SJCRH30 (cell line): ENCODE results near the gene ARL6IP4. TPM values are rescaled to one million over a fixed set of nuclear protein-coding genes. Genes with fewer than 3 reads are reported as not detected.

Experiments
- DNase-seq, 2 experiments: peaks; one replicate each; pipeline ENCODE4 v3.0.0-alpha.2; 2015 to 2020
- H3K27ac ChIP-seq: fragments of 250-450 bp; sonication (Bioruptor Pico); 2 replicates; pipeline ENCODE4 v1.5.1; 2020; ENCODE audit warnings: mild to moderate bottlenecking, moderate library complexity
- H3K27me3 ChIP-seq: fragments of 250-450 bp; sonication (Bioruptor Pico); 2 replicates; pipeline ENCODE4 v1.5.1; 2020; ENCODE audit warnings: mild to moderate bottlenecking, moderate library complexity
- H3K36me3 ChIP-seq: fragments of 250-450 bp; sonication (Bioruptor Pico); 2 replicates; pipeline ENCODE4 v1.5.1; 2020; ENCODE audit warnings: mild to moderate bottlenecking, moderate library complexity
- H3K4me1 ChIP-seq: fragments of 250-450 bp; sonication (Bioruptor Pico); 2 replicates; pipeline ENCODE4 v1.5.1; 2020; ENCODE audit warnings: mild to moderate bottlenecking, moderate library complexity
- H3K4me3 ChIP-seq: fragments of 250-450 bp; sonication (Bioruptor Pico); 2 replicates; pipeline ENCODE4 v1.5.1; 2020; ENCODE audit warnings: mild to moderate bottlenecking, moderate library complexity
- H3K9me3 ChIP-seq: fragments of 250-450 bp; sonication (Bioruptor Pico); replicated peaks from 2 replicates; pipeline ENCODE4 v1.5.1; 2020; ENCODE audit warnings: mild to moderate bottlenecking, moderate library complexity
- total RNA-seq: library from RNA; depleted of rRNA; stranded (reverse); fragments of >200 nt; shearing (Covaris generic); gene quantifications from 2 replicates; pipeline ENCODE4 v1.2.3, GENCODE V29; 2014

Gene ARL6IP4
- total RNA-seq, 1 experiment from 2014 or later, result 144 TPM

DNA sequence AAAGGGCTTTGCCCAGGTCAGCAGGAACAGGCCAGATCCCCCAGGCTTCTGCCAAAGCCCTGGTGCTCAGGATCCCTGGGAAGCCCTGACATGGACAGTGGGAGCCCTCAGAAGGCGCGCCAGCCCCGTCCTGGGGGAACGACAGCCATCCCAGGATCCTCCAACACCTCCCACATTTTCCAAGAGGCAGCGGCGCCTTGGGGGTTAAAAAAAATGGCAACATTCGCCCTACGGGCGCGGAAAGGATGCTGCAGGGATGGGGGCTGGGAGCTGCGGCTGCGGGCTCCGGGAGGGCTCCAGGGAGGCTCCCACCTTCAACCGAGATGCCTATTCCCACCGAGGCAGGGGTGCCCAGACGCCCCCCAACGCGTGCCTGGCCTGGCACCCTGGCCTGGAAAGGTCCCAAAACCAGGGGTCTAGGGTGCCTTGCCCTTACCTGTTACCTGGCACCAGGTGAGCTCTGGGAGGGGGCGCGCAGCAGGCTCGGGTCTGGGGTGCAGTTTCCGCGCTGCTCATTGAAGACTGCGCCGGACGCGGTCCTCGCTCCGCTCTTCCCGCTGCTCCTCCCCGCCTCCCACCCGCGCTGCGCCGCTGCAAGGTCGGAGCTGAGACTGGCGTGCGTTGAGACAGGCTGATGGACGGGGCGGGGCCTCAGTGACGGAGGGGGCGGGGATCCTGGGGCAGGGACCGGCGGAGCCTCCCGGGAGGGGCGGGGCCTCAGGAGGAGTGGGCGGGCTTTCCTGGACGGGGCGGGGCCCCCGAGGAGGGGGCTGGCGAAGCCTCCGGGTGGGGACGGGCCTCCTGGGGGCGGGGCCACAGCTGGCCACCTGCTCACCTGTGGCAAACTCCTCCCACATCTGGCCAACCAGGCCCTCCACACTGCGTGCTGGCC is 14.4 kb upstream of the ARL6IP4 start, which contains the start of gene ABCB9:
ABCB9 (minus strand) TSS at position 613 of the 892 bp plus-strand sequence. CDS start 6,228 bp downstream, outside the sequence.
- no peaks in the 10 kb centered on the region for H3K9me3 ChIP-seq
- H3K36me3 ChIP-seq, result no peaks in the 10 kb centered on the region
- peaks cover 25% of the 10 kb centered on the region for H3K4me1 ChIP-seq
- peak within 1 kb of the TSS; percentile 68 for H3K4me3 ChIP-seq
- no peaks in the 10 kb centered on the region for H3K27me3 ChIP-seq
- peak; percentile 89 to 90 for DNase-seq
- H3K27ac ChIP-seq, result no peak within 1 kb of the TSS

DNA sequence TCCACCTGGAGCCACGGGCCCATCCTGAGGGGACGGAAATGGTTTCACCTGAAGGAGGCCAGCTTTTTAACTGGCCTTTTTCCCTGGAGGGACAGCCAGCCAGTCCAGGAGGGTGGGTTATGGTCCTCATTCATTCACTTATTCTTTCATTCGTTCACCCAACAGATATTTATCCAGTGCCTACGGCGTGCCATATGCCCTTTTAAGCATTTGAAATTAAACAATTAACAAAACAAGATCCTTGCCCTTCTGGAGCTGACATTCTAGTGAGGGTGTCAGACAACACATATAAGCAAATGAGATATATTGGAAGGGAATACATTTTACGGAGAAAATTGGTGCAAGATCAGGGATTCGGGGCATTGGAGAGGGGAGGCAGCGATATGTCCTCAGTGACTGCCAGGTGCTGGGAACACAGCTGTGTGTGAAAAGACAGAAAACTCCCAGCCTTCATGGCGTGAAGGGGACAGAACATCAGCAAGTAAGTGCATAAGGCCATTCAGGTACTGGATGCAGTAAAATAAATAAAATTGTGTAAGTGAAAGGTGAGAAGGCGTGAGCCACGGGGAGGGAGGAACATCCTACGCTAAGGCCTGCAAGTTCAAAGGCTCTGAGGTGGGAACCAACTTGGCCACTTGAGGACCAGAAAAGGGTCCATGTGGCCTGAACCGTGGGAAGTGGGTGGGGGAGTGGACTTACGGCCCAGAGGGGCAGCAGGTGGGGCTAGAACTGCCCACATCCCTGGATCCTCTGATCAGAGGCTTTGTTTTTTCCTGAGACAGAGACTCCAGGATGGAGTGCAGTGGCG is 13.5 kb upstream of the ARL6IP4 start:
- Histone ChIP-seq H3K4me1 (peaks cover 25% of the 10 kb centered on the region), H3K27me3 (no peaks in the 10 kb centered on the region), H3K9me3 (no peaks in the 10 kb centered on the region), H3K4me3 (no peak overlapping the region), H3K27ac (no peak overlapping the region), H3K36me3 (no peaks in the 10 kb centered on the region)
- DNase-seq, result no peak

DNA sequence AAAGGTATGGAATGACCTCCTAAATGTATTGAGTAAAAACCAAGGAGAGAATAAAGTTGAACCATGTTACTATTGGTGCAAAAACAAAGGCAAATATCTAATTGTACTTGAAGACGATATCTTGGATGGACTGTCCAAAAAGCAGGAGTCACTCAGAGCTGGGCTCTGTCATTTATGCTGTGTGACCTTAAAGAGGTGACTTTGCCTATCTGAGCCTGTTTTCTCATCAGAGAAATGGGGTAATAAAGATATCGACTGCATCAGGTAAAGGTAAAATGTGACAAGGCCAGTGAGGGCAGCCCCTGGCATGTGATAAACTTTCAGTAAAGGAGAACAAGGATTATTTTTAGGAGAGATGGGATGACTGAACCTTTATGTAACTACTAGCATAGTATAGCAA is 12.4 kb upstream of the ARL6IP4 start:
- Histone ChIP-seq H3K9me3 (no peaks in the 10 kb centered on the region), H3K4me1 (peaks cover 19% of the 10 kb centered on the region), H3K36me3 (no peaks in the 10 kb centered on the region), H3K27me3 (no peaks in the 10 kb centered on the region), H3K27ac (no peak overlapping the region), H3K4me3 (no peak overlapping the region)
- no peak for DNase-seq

DNA sequence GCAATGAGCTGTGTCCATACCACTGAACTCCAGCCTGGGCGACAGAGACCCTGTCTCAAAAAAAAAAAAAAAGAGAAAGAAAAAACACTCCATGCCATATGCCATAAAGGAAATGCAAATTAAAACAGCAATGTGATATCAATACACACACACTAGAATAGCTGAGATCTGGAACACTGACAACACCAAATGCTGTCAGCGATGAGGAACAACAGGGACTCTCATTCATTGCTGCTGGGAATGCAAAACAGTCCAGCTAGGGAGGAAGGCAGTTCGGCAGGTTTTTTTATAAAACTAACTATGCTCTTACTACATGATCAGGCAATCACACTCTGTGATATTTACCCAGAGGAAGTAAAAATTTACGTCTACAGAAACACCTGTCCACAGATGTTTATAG is 10.8 kb upstream of the ARL6IP4 start:
- no peak overlapping the region for H3K27ac ChIP-seq
- H3K4me3 ChIP-seq, result no peak overlapping the region
- no peaks in the 10 kb centered on the region for H3K36me3 ChIP-seq
- H3K4me1 ChIP-seq, result peaks cover 7% of the 10 kb centered on the region
- no peaks in the 10 kb centered on the region for H3K9me3 ChIP-seq
- DNase-seq, result no peak
- H3K27me3 ChIP-seq, result no peaks in the 10 kb centered on the region

DNA sequence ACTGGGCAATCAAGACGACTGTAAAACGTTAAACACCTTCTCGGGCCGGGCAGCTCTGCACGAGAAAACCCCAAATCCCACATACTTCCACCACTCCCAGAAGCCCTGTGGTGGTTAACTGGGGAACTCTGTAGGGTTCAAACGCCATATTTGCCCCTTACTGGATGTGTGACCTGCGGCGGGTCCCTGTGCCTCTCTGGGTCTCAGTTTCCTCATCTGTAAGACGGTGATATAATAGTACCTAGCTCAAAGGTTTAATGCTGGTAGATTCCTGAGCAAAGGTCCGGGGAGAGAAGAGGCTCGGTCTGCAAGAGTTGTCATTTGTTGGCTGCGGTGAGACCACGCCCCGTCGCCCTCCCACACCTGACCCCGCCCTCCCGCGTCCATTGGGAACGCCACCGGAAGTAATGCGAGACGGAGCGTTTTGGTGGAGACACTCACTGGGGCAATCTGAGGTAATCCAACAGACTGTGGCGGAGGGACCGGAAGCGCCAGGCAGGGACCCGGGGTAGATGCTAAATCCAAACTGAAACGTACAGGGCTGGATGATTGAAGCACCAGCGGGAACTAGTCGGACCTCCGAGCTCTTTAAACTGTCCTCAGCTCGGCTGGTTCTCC is 6.1 kb upstream of the ARL6IP4 start:
- DNase-seq, result peak; percentile 97 to 98
- Histone ChIP-seq H3K27ac (peak overlapping the region; percentile 89), H3K4me1 (no peaks in the 10 kb centered on the region), H3K4me3 (peak overlapping the region; percentile 83), H3K27me3 (no peaks in the 10 kb centered on the region), H3K36me3 (no peaks in the 10 kb centered on the region), H3K9me3 (no peaks in the 10 kb centered on the region)

DNA sequence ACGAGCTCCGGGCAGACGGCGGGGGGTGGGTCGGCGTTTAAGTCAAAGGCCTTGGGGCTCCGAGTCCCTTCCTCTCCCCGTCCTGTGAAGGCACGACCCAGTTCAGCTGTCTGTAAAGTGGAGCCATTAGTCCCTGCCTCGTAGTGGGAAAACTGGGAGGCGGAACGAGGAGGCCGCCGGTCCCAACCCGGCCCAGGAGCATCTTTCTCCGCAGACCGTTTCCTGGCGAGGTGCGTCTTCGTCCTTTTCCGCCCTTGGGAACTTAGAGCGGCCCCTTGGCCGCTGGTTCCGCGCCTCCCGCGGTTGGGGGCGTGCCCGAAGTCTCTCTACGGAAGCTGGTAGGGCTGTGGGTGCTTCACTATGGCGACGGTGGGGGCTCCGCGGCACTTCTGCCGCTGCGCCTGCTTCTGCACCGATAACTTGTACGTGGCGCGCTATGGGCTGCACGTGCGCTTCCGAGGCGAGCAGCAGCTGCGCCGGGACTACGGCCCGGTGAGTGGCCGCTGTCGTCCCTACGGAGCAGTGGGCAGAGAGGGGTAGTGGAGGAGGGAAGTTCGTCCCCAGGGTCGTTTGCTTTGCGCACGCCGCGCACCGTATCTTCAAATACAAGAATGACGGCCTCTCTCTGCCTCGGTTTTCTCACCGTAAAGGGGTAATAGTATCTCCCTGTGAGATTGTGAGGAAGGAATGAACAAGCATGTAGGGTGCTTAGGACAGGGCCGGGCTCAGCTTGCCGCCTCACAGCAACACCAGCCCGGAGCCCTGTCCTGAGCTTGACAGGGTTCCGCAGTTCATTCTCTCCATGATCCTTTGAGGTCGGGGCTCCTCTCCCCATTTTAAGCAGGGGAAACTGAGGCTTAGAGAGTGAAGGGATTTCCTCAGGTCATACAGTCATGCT is 5.3 kb upstream of the ARL6IP4 start, which contains the start of gene OGFOD2:
OGFOD2 (plus strand) TSS at position 353 of the 898 bp plus-strand sequence; CDS start at position 361, 8 bp downstream.
- H3K27me3 ChIP-seq, result no peaks in the 10 kb centered on the region

DNA sequence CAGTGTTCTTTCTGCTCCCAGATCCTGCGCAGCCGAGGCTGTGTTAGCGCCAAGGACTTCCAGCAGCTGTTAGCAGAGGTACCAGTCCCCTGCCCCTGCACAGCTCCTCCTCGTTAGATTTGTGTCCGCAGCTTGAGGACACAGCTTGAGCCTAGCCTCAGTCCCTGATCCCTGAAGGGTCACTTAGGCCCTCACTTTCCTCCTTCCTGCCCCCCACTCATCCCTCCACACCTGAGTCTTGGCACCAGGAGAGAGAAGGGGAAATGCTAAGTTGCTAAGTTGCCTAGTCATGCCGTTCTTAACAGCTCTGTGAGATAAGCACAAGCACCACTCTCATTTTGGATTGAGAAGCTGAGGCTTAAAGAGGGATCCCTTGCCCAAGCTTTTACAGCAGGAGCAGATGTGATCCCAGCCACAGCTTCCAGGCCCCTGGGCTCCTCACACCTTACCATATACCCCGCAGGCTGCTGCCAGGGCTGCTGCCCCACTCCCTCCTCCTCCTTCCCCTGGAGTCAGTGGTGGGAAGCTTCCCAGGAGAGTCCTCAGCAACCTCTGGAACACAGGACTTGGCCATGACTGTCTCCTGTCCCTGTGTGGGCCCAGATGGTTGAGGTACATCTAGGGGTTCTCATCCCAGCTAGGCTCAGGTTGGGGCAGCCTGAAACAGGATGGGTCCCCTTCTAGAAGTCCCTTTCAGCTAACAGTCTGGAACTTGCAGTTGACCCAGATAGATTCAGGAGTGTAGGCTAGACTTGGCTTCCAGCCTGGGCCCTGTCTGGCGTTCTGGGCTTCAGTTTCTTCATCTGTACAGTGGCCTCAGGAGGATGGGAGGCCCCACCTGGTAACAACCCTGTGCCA is 4.5 kb upstream of the ARL6IP4 start:
- DNase-seq, result peak in 1 of 2 experiments; percentile 38
- H3K27me3 ChIP-seq, result no peaks in the 10 kb centered on the region
- H3K36me3 ChIP-seq, result no peaks in the 10 kb centered on the region
- H3K9me3 ChIP-seq, result no peaks in the 10 kb centered on the region
- H3K4me1 ChIP-seq, result no peaks in the 10 kb centered on the region
- peak overlapping the region; percentile 83 for H3K4me3 ChIP-seq
- H3K27ac ChIP-seq, result peak overlapping the region; percentile 89

More for the DNA sequence above, 5.3 kb upstream of the ARL6IP4 start, which contains the start of gene OGFOD2:
- peak; percentile 89 to 91 for DNase-seq
- Histone ChIP-seq H3K4me1 (no peaks in the 10 kb centered on the region), H3K36me3 (no peaks in the 10 kb centered on the region), H3K4me3 (peak within 1 kb of the TSS; percentile 83), H3K9me3 (no peaks in the 10 kb centered on the region), H3K27ac (peak within 1 kb of the TSS; percentile 89)

DNA sequence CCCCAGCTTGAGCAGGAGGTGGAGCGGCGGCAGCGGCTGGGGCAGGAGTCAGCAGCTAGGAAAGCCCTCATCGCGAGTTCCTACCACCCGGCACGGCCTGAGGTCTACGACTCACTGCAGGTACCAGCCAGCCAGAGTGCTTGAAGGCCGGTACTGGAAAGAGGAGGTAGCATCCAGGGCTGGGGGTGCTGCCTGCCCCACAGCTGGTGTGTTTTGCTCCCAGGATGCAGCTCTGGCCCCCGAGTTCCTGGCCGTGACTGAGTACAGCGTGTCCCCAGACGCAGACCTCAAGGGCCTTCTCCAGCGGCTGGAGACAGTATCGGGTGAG is 3.9 kb upstream of the ARL6IP4 start:
- no peaks in the 10 kb centered on the region for H3K36me3 ChIP-seq
- H3K4me1 ChIP-seq, result peaks cover 2% of the 10 kb centered on the region; the same call in 1 of the 2 replicates
- H3K9me3 ChIP-seq, result no peaks in the 10 kb centered on the region
- no peak for DNase-seq
- H3K27me3 ChIP-seq, result no peaks in the 10 kb centered on the region
- H3K4me3 ChIP-seq, result no peak overlapping the region
- no peak overlapping the region for H3K27ac ChIP-seq

DNA sequence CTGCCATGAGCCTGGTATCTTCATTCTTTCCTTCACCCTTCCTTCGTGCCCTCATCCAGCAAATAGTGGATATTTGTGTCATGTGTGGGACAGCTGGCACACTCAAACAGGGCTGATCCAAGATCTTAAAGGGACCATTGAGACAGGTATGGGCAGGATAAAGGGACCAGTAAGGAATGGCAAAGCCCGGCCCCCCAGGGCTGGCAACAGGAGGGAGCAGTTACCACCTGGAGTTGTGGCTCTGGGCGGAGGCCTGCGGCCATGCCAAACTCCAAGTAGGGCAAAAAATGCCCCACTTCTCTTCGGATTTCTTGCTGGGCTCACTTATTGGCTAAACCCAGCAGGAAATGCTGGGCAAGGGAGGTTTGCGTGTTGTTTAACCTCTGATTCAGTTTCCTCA is 3.3 kb upstream of the ARL6IP4 start:
- H3K27me3 ChIP-seq, result no peaks in the 10 kb centered on the region
- no peak for DNase-seq
- H3K9me3 ChIP-seq, result no peaks in the 10 kb centered on the region
- H3K4me3 ChIP-seq, result no peak overlapping the region
- H3K36me3 ChIP-seq, result no peaks in the 10 kb centered on the region
- H3K27ac ChIP-seq, result no peak overlapping the region
- peaks cover 4% of the 10 kb centered on the region; the same call in 1 of the 2 replicates for H3K4me1 ChIP-seq

DNA sequence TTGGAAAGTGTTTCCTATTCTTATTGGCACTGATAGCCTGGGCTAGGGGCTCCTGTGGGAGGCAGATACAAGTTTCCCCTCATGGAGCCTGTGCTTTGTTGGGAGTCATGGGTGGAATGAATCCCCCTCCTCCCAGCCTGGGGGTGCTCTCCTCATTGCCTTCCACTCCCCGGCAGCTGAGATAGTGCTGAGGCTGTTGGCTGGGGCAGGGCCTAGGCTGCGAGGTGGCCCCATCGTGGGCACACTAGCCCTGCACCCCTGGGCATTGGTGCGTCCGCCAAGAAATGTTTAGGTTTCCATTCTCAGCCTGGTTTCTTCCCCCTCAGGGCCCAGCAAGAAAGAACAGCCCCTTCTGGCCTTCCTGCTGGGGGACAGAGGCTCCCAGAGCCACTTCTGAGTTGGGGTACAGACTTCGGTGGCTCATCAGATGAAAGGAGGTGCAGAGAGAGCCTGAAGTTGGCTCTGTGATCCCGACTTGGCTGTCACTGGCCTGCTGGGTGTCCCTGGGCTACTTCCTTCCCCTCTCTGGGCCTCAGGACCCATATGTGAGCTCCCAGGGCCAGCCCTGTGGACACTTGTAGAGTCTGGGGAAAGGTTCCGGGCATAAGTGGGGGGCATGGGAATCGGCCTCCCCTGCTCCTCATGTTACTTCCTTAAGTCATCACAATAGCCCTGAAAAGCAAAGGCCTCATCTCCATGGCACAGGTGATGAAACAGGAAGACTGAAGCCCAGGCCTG is 2.7 kb upstream of the ARL6IP4 start:
- H3K36me3 ChIP-seq, result no peaks in the 10 kb centered on the region
- H3K27ac ChIP-seq, result no peak overlapping the region
- no peaks in the 10 kb centered on the region for H3K27me3 ChIP-seq
- H3K9me3 ChIP-seq, result no peaks in the 10 kb centered on the region
- H3K4me1 ChIP-seq, result peaks cover 4% of the 10 kb centered on the region; the same call in 1 of the 2 replicates
- no peak overlapping the region for H3K4me3 ChIP-seq
- no peak for DNase-seq

DNA sequence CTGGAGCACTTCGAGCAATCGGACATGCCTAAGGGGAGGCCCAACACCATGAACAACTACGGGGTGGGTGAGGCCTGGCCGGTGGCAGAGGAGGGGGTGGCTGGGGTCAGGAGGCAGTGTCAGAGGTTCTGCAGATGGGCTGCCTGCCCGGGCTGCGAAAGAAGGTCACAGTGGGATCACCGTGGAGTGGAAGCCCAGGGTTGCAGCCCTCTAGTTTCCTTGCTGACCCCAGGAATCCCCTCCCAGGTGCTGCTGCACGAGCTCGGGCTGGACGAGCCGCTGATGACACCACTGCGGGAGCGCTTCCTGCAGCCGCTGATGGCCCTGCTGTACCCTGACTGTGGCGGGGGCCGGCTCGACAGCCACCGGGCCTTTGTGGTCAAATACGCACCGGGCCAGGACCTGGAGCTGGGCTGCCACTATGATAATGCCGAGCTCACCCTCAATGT is 1.9 kb upstream of the ARL6IP4 start:
- H3K4me3 ChIP-seq, result no peak overlapping the region
- no peaks in the 10 kb centered on the region for H3K36me3 ChIP-seq
- H3K27ac ChIP-seq, result no peak overlapping the region
- H3K9me3 ChIP-seq, result no peaks in the 10 kb centered on the region
- H3K4me1 ChIP-seq, result peaks cover 4% of the 10 kb centered on the region; the same call in 1 of the 2 replicates
- H3K27me3 ChIP-seq, result no peaks in the 10 kb centered on the region
- DNase-seq, result no peak

DNA sequence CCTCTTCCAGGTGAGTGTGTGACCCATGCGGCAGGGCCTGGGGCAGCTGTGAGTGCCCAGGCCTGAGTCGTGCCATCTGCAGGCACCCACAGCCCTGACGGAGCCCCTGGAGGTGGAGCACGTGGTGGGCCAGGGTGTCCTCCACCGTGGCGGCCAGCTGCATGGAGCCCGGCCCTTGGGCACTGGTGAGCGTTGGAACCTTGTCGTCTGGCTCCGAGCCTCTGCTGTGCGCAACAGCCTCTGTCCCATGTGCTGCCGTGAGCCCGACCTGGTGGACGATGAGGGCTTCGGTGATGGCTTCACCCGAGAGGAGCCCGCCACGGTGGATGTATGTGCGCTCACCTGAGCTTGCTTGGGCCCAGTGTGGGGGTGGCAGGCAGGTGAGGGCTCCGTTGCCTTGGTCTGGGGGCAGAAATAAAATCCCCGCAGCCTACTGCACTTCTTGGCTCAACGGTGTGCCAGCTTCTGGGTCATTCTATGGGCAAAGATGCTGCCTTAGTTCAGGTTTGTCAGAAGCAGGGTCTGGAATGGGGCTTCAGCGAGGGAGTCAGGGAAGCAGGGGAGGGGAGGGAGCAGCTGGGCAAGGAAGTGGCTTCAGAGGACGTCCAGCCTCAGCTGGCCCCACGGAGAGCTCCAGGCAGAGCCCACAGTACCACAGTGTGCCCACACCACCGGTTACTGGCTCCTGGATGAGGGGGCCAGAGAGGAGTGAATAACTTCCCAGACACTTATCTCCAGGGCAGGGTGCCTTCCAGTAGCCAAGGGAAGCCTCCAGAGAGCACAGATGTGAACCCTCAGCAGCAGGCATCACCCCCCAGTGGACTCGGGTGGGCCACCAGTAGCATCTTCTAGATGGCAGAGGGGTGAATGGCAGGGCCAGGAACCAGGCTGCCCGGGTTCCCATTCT is 1.2 kb upstream of the ARL6IP4 start:
- Histone ChIP-seq H3K27me3 (no peaks in the 10 kb centered on the region), H3K36me3 (no peaks in the 10 kb centered on the region), H3K27ac (no peak overlapping the region; the same call in 1 of the 2 replicates), H3K9me3 (no peaks in the 10 kb centered on the region), H3K4me3 (peak overlapping the region; percentile 98), H3K4me1 (peaks cover 4% of the 10 kb centered on the region; the same call in 1 of the 2 replicates)
- DNase-seq, result no peak
